Adrenal gland (tissue), 12 donors: ENCODE measurements around the gene JARID2. TPM values are rescaled to one million over a fixed set of nuclear protein-coding genes. Genes with fewer than 3 reads are reported as not detected.

Experiments used
- DNase-seq, 7 donors: peaks; one replicate each; pipeline ENCODE4 v3.0.0-alpha.2; 2019 to 2020
- H3K27ac ChIP-seq, 5 donors: fragments of 200-600 bp; sonication (generic) in 4 of 5; 1 replicate in 3 of 5; 2 replicates in 2 of 5; pipeline versions ENCODE4 v1.5.1 to v1.8.0; 2016 to 2020; ENCODE audit warnings: mild to moderate bottlenecking in 1 of 5
- H3K27me3 ChIP-seq: fragments of 200-600 bp; 2 replicates; pipeline ENCODE4 v1.8.0; 2021
- H3K36me3 ChIP-seq, 2 donors: fragments of 200-600 bp; replicated peaks in 1 of 2; 1 replicate in 1 of 2; 2 replicates in 1 of 2; pipeline versions ENCODE4 v1.5.1 to v1.8.0; 2018 to 2022
- H3K4me1 ChIP-seq, 2 donors: fragments of 200-600 bp; replicated peaks in 1 of 2; 1 replicate in 1 of 2; 2 replicates in 1 of 2; pipeline versions ENCODE4 v1.5.1 to v1.8.0; 2018 to 2021
- H3K4me3 ChIP-seq, 4 donors: fragments of 200-600 bp; sonication (generic) in 3 of 4; one replicate each; pipeline ENCODE4 v1.5.1; 2016 to 2018
- H3K9me3 ChIP-seq, 3 donors: fragments of 200-600 bp; sonication (generic) in 1 of 3; replicated peaks in 1 of 3; 1 replicate in 2 of 3; 2 replicates in 1 of 3; pipeline versions ENCODE4 v1.5.1 to v1.8.0; 2016 to 2021
- CTCF ChIP-seq, 6 experiments: fragments of 450-650 bp in 4 of 6; fragments of 200-600 bp in 2 of 6; sonication (generic) in 1 of 6; IDR thresholded peaks; 1 replicate in 5 of 6; 2 replicates in 1 of 6; pipeline versions ENCODE4 v1.5.1 to v1.8.0; 2016 to 2021; ENCODE audit warnings: antibody characterized with exemption in 6 of 6, mild to moderate bottlenecking in 2 of 6, moderate library complexity in 1 of 6
- POLR2A ChIP-seq, 2 donors: fragments of 450-650 bp; IDR thresholded peaks; one replicate each; pipeline ENCODE4 v1.6.1; 2017; ENCODE audit warnings: antibody characterized with exemption in 2 of 2, mild to moderate bottlenecking in 2 of 2, moderate library complexity in 1 of 2
- WGBS, 4 donors: extraction: QIAGEN DNeasy Blood & Tissue Kit in 2 of 4; methylation state at CpG; one replicate each; pipeline versions ENCODE4 v1.1.5 to v1.1.7; 2013 to 2017; 5-methylcytosine and 5-hydroxymethylcytosine counted together
- intact Hi-C, 2 donors: fragments of 100-400 bp; cut with DNase I; formaldehyde crosslinking; loops; one replicate each; pipeline versions ENCODE4 v1.14.1 to v1.15.0; 2022 to 2023
- polyA plus RNA-seq, 3 donors: library from polyadenylated mRNA; stranded (reverse); fragments of 200-250 nt in 2 of 3; fragments of 350-450 nt in 1 of 3; fragmentation: Illumina TruSeq in 1 of 3; extraction: RNeasy Lipid Tissue Mini Kit (QIAGEN cat#74804) in 1 of 3; gene quantifications; one replicate each; pipeline ENCODE4 v1.2.3, GENCODE V29; 2013 to 2014
- total RNA-seq, 9 donors: library from RNA; depleted of rRNA in 4 of 9; stranded (reverse); fragments of >200 nt in 4 of 9; fragments of 120-200 nt in 1 of 9; fragmentation: NEBNext Ultra II Directional in 1 of 9; extraction: Animal tissue kit (Norgen Biotek cat#: 25700) in 1 of 9; gene quantifications; one replicate each; pipeline versions ENCODE4 v1.1.0 to v1.2.4, GENCODE V29; 2013 to 2023
- donor health status: healthy with polysubstance abuse.
- donor health status: Bipolar disorder and iron deficiency.
- donor health status: DM: yes; HTN: yes; CAD: no.
- donor health status: DM: no; HTN: no; CAD: no.
- donor health status: DM: no; HTN: no; CAD: no.
- donor health status: DM: yes; HTN: yes; CAD: no.

Gene JARID2
- total and polyA plus RNA-seq, 12 donors: 3.0 to 13.6 (median 8.2) TPM

DNA sequence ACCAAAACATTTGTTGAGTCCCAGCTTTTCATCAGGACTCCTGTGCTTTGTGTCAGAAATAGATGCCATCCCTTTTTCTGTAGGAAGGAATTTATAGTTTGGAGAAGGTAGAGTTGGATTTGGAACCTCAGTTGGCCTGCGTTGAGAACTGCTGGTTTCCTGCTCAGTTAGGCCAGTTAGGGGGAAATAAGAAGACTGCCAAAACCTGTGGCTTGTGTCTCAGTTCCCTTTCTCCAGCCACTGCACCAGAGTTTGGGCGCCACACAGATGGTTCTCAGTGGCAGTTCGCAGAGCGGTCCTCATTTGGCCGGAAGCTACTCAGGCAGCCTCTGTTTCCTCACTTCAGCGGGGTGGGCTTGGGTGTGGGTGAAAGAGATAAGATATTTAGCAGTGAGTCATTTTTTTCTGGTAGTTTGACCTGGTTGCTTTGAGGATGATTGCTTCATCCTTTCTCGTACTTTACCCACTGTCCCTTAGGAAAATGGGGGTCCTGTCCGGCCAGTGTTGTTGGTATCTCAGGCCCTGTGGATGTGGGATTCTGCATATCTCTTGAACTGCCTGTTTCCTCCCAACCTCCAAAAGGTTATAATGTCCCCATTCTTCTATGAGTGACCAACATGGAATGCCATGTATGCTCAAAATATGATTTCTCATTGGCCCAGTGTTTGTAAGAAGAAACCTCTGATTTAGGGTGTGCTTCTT, 53.7 kb downstream of the JARID2 start:
- WGBS, 4 donors: 60 to 67% (median 66%) methylated on average over 4 to 8 of the region's 8 CpGs
- H3K36me3 ChIP-seq: no peaks in the 10 kb centered on the region
- intact Hi-C loops: no loop called here
- DNase-seq: peak in 6 of 7 donors; percentile 35 to 63 (median 49)
- no peak overlapping the region for H3K4me3 ChIP-seq
- peak overlapping the region in 1 of 5 donors; percentile 42 for H3K27ac ChIP-seq
- peaks cover 15 to 48% of the 10 kb centered on the region in 2 donors for H3K4me1 ChIP-seq
- no peak for TF ChIP-seq CTCF (IDR thresholded peaks at IDR 0.05)
- no peak for TF ChIP-seq POLR2A (IDR thresholded peaks at IDR 0.05)
- H3K27me3 ChIP-seq: no peaks in the 10 kb centered on the region
- no peaks in the 10 kb centered on the region for H3K9me3 ChIP-seq

GRCh38 chr6:15301179-15302006, 55.5 kb downstream of the JARID2 start:
- peaks cover 18 to 51% of the 10 kb centered on the region in 2 donors for H3K4me1 ChIP-seq
- no peak overlapping the region for H3K4me3 ChIP-seq
- TF ChIP-seq POLR2A (IDR thresholded peaks at IDR 0.05) (no peak), CTCF (IDR thresholded peaks at IDR 0.05) (no peak)
- H3K9me3 ChIP-seq: no peaks in the 10 kb centered on the region
- no peak overlapping the region for H3K27ac ChIP-seq
- no peak for DNase-seq
- no peaks in the 10 kb centered on the region for H3K27me3 ChIP-seq
- intact Hi-C loops: no loop called here
- no peaks in the 10 kb centered on the region for H3K36me3 ChIP-seq
- 81 to 87% (median 87%) methylated on average over 6 of the region's 6 CpGs for WGBS, 4 donors

- Histone ChIP-seq H3K27ac (peak overlapping the region in 1 of 5 donors; percentile 44), H3K4me1 (peaks cover 18 to 45% of the 10 kb centered on the region in 2 donors), H3K36me3 (no peaks in the 10 kb centered on the region), H3K27me3 (no peaks in the 10 kb centered on the region), H3K4me3 (no peak overlapping the region), H3K9me3 (no peaks in the 10 kb centered on the region)
- TF ChIP-seq CTCF (IDR thresholded peaks at IDR 0.05) (no peak), POLR2A (IDR thresholded peaks at IDR 0.05) (no peak)
- intact Hi-C loops: no loop called here
- DNase-seq: peak in 1 of 7 donors; percentile 27
- WGBS, 4 donors: 71 to 79% (median 74%) methylated on average over 7 of the region's 7 CpGs
Measured at GRCh38 chr6:15303162-15303919, 57.5 kb downstream of the JARID2 start.

DNA sequence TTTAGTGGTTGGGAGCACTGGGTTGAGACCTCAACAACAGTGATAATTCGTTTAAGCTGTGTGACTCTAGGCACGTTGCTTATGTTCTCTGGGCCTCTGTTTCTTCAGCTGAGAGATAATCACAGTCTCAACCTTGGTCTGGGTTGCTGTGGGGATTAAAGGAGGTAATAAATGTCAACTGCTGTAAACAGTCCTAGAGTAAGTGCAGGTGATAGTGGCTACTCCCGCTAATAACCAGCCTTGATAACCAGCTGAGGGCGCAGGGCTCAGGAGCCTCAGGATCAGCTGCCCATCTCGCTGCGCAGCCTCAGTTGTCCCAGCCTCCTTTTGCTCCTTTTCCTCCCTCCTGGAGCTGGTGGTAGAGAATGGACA, 58.0 kb downstream of the JARID2 start:
- no peaks in the 10 kb centered on the region for H3K27me3 ChIP-seq
- intact Hi-C loops: no loop called here
- no peak overlapping the region for H3K4me3 ChIP-seq
- no peaks in the 10 kb centered on the region for H3K36me3 ChIP-seq
- no peaks in the 10 kb centered on the region for H3K9me3 ChIP-seq
- 59 to 78% (median 75%) methylated on average over 3 to 6 of the region's 6 CpGs for WGBS, 4 donors
- DNase-seq: no peak
- peaks cover 18 to 51% of the 10 kb centered on the region in 2 donors for H3K4me1 ChIP-seq
- TF ChIP-seq CTCF (IDR thresholded peaks at IDR 0.05) (no peak), POLR2A (IDR thresholded peaks at IDR 0.05) (no peak)
- peak overlapping the region in 1 of 5 donors; percentile 44 for H3K27ac ChIP-seq
